Neuronal stem cell (in vitro differentiated cells): ENCODE measurements around the gene LDLRAD3.

ENCODE experiments used
- DNase-seq: peaks from one replicate; pipeline ENCODE4 v3.0.0-alpha.2; 2013; ENCODE audit warnings: low spot score
- H2AFZ ChIP-seq: one replicate; pipeline ENCODE4 v1.6.1; 2013; ENCODE audit warnings: mild to moderate bottlenecking, low read length, inconsistent platforms
- H2AK5ac ChIP-seq: 2 replicates; pipeline ENCODE4 v1.6.1; 2013; ENCODE audit warnings: low read depth, mild to moderate bottlenecking, inconsistent platforms, low read length, moderate library complexity, mixed read lengths
- H2BK120ac ChIP-seq: 2 replicates; pipeline ENCODE4 v1.6.1; 2013; ENCODE audit warnings: low read depth, mild to moderate bottlenecking, inconsistent platforms, low read length, moderate library complexity, mixed read lengths
- H2BK12ac ChIP-seq: one replicate; pipeline ENCODE4 v1.6.1; 2013; ENCODE audit warnings: low read length, inconsistent platforms
- H2BK15ac ChIP-seq: 2 replicates; pipeline ENCODE4 v1.6.1; 2013; ENCODE audit warnings: mild to moderate bottlenecking, low read length, inconsistent platforms, mixed read lengths
- H2BK5ac ChIP-seq: one replicate; pipeline ENCODE4 v1.6.1; 2013; ENCODE audit warnings: inconsistent platforms, mild to moderate bottlenecking, low read length, moderate library complexity
- H3K14ac ChIP-seq: one replicate; pipeline ENCODE4 v1.6.1; 2013; ENCODE audit warnings: low read length, inconsistent platforms
- H3K18ac ChIP-seq: 2 replicates; pipeline ENCODE4 v1.6.1; 2013; ENCODE audit warnings: low read length, inconsistent platforms
- H3K23ac ChIP-seq: 2 replicates; pipeline ENCODE4 v1.6.1; 2013; ENCODE audit warnings: low read depth, mild to moderate bottlenecking, mixed read lengths, low read length, inconsistent platforms; ENCODE audit not compliant: poor library complexity
- H3K27ac ChIP-seq: replicated peaks from 3 replicates; pipeline ENCODE4 v1.5.1; 2013; ENCODE audit warnings: low read length, inconsistent platforms
- H3K27me3 ChIP-seq, 3 experiments: 2 replicates each; pipeline ENCODE4 v1.6.1; 2013; ENCODE audit warnings: low read length in 3 of 3, mild to moderate bottlenecking in 2 of 3, inconsistent platforms in 1 of 3, low read depth in 1 of 3, mixed read lengths in 1 of 3, moderate library complexity in 1 of 3; ENCODE audit not compliant: control insufficient read depth in 3 of 3, insufficient read depth in 3 of 3
- H3K36me3 ChIP-seq, 2 donors: replicated peaks in 1 of 2; 2 replicates each; pipeline ENCODE4 v1.6.1; 2013; ENCODE audit warnings: low read length in 2 of 2; ENCODE audit not compliant: control insufficient read depth in 2 of 2, insufficient read depth in 2 of 2
- H3K4ac ChIP-seq: 2 replicates; pipeline ENCODE4 v1.6.1; 2013; ENCODE audit warnings: inconsistent platforms, mild to moderate bottlenecking, low read length, moderate library complexity
- H3K4me1 ChIP-seq, 2 donors: 1 replicate in 1 of 2; 2 replicates in 1 of 2; pipeline ENCODE4 v1.6.1; 2013; ENCODE audit warnings: low read length in 2 of 2, low read depth in 1 of 2; ENCODE audit not compliant: control insufficient read depth in 2 of 2, insufficient read depth in 1 of 2
- H3K4me2 ChIP-seq: one replicate; pipeline ENCODE4 v1.6.1; 2013; ENCODE audit warnings: mild to moderate bottlenecking, low read length, inconsistent platforms; ENCODE audit not compliant: insufficient read depth, poor library complexity, severe bottlenecking
- H3K4me3 ChIP-seq, 2 donors: 2 replicates each; pipeline ENCODE4 v1.5.1; 2013; ENCODE audit warnings: low read length in 2 of 2, mild to moderate bottlenecking in 2 of 2, inconsistent platforms in 1 of 2, moderate library complexity in 1 of 2
- H3K79me1 ChIP-seq: one replicate; pipeline ENCODE4 v1.6.1; 2013; ENCODE audit warnings: low read depth, mild to moderate bottlenecking, inconsistent platforms, low read length, moderate library complexity
- H3K9ac ChIP-seq: one replicate; pipeline ENCODE4 v1.6.1; 2013; ENCODE audit warnings: mild to moderate bottlenecking, low read depth, low read length, inconsistent platforms; ENCODE audit not compliant: poor library complexity
- H3K9me3 ChIP-seq, 2 donors: replicated peaks in 1 of 2; 2 replicates each; pipeline versions ENCODE3 to v1.6.1; 2013; ENCODE audit warnings: low read length in 2 of 2, mild to moderate bottlenecking in 2 of 2, inconsistent platforms in 1 of 2, low read depth in 1 of 2, mixed read lengths in 1 of 2, moderate library complexity in 1 of 2; ENCODE audit not compliant: control insufficient read depth in 2 of 2, insufficient read depth in 1 of 2
- H4K8ac ChIP-seq: one replicate; pipeline ENCODE4 v1.6.1; 2013; ENCODE audit warnings: low read depth, mild to moderate bottlenecking, inconsistent platforms, low read length, moderate library complexity
- H4K91ac ChIP-seq: one replicate; pipeline ENCODE4 v1.6.1; 2013; ENCODE audit warnings: low read length, low read depth, mild to moderate bottlenecking, inconsistent platforms; ENCODE audit not compliant: poor library complexity
- whole genome bisulfite sequencing, 2 donors: extraction: QIAGEN DNeasy Blood & Tissue Kit; methylation state at CpG; one replicate each; pipeline ENCODE4 v1.1.7; 2013; ENCODE audit warnings: missing lambda C conversion rate in 2 of 2, mixed read lengths in 1 of 2; ENCODE audit not compliant: insufficient read length in 2 of 2, insufficient replicate concordance in 1 of 2; ENCODE audit errors: extremely low coverage in 2 of 2; 5-methylcytosine and 5-hydroxymethylcytosine counted together

LDLRAD3 gene

GRCh38 chr11:35946766-35947165 is 2.9 kb downstream of the LDLRAD3 start:
- H3K14ac ChIP-seq: no peak overlapping the region
- H2AFZ ChIP-seq: no peak overlapping the region
- H2BK12ac ChIP-seq: no peak overlapping the region
- H3K36me3 ChIP-seq: peaks cover 0 to 18% of the 10 kb centered on the region in 2 donors
- no peak for DNase-seq
- no peak overlapping the region for H2BK5ac ChIP-seq
- no peak overlapping the region for H4K91ac ChIP-seq
- H3K18ac ChIP-seq: no peak overlapping the region
- H3K23ac ChIP-seq: no peak overlapping the region
- H4K8ac ChIP-seq: no peak overlapping the region
- H3K4ac ChIP-seq: no peak overlapping the region
- no peak overlapping the region for H3K4me2 ChIP-seq
- H3K27ac ChIP-seq: no peak overlapping the region
- peaks cover 22 to 28% of the 10 kb centered on the region in 2 donors for H3K4me1 ChIP-seq
- peaks cover 0 to 24% of the 10 kb centered on the region in 2 donors for H3K9me3 ChIP-seq
- H2AK5ac ChIP-seq: no peak overlapping the region
- H2BK15ac ChIP-seq: no peak overlapping the region
- peaks cover 8% of the 10 kb centered on the region for H3K79me1 ChIP-seq
- WGBS, 2 donors: no CpG with 5 or more reads among the region's 3 CpGs
- H3K9ac ChIP-seq: no peak overlapping the region
- no peak overlapping the region for H3K4me3 ChIP-seq
- no peak overlapping the region for H2BK120ac ChIP-seq
- no peaks in the 10 kb centered on the region for H3K27me3 ChIP-seq

GRCh38 chr11:35947437-35947836 is 3.6 kb downstream of the LDLRAD3 start:
- Histone ChIP-seq H3K4me1 (peaks cover 22 to 28% of the 10 kb centered on the region in 2 donors), H2AK5ac (no peak overlapping the region), H3K4ac (no peak overlapping the region), H3K9ac (no peak overlapping the region), H2BK5ac (no peak overlapping the region), H3K4me3 (no peak overlapping the region), H3K27ac (no peak overlapping the region), H2AFZ (no peak overlapping the region), H3K36me3 (peaks cover 0 to 18% of the 10 kb centered on the region in 2 donors), H3K23ac (no peak overlapping the region), H2BK15ac (no peak overlapping the region), H3K9me3 (peaks cover 0 to 24% of the 10 kb centered on the region in 2 donors), H3K14ac (no peak overlapping the region), H3K18ac (no peak overlapping the region), H3K27me3 (no peaks in the 10 kb centered on the region), H3K4me2 (no peak overlapping the region), H4K8ac (no peak overlapping the region), H4K91ac (no peak overlapping the region), H2BK12ac (no peak overlapping the region), H2BK120ac (no peak overlapping the region), H3K79me1 (peaks cover 8% of the 10 kb centered on the region)
- no CpG with 5 or more reads among the region's 4 CpGs for WGBS, 2 donors
- DNase-seq: no peak

- H3K23ac ChIP-seq: no peak overlapping the region
- no peak overlapping the region for H4K91ac ChIP-seq
- H4K8ac ChIP-seq: no peak overlapping the region
- H3K9ac ChIP-seq: no peak overlapping the region
- no peak overlapping the region for H3K14ac ChIP-seq
- H2AK5ac ChIP-seq: no peak overlapping the region
- H3K4me2 ChIP-seq: no peak overlapping the region
- H3K18ac ChIP-seq: no peak overlapping the region
- H3K79me1 ChIP-seq: peaks cover 8% of the 10 kb centered on the region
- H3K4me1 ChIP-seq: peaks cover 15 to 28% of the 10 kb centered on the region in 2 donors
- DNase-seq: no peak
- peaks cover 0 to 18% of the 10 kb centered on the region in 2 donors for H3K36me3 ChIP-seq
- H3K4ac ChIP-seq: no peak overlapping the region
- H2BK5ac ChIP-seq: no peak overlapping the region
- no CpG with 5 or more reads among the region's 3 CpGs for WGBS, 2 donors
- H3K4me3 ChIP-seq: no peak overlapping the region
- peaks cover 0 to 24% of the 10 kb centered on the region in 2 donors for H3K9me3 ChIP-seq
- no peak overlapping the region for H2BK15ac ChIP-seq
- no peak overlapping the region for H2BK12ac ChIP-seq
- no peaks in the 10 kb centered on the region for H3K27me3 ChIP-seq
- no peak overlapping the region for H2BK120ac ChIP-seq
- H2AFZ ChIP-seq: no peak overlapping the region
- H3K27ac ChIP-seq: no peak overlapping the region
These were observed 5.4 kb downstream of the LDLRAD3 start for GRCh38 chr11:35949242-35949641.

- no CpG with 5 or more reads among the region's 5 CpGs for WGBS, 2 donors
These were observed 6.2 kb downstream of the LDLRAD3 start for GRCh38 chr11:35950082-35950481.

More at GRCh38 chr11:35950082-35950481, 6.2 kb downstream of the LDLRAD3 start:
- no peak overlapping the region for H2BK12ac ChIP-seq
- no peak overlapping the region for H3K18ac ChIP-seq
- no peak overlapping the region for H2AFZ ChIP-seq
- H3K9me3 ChIP-seq: peaks cover 0 to 30% of the 10 kb centered on the region in 2 donors
- no peak overlapping the region for H2AK5ac ChIP-seq
- H3K4me2 ChIP-seq: no peak overlapping the region
- H3K79me1 ChIP-seq: peaks cover 7% of the 10 kb centered on the region
- no peak overlapping the region for H2BK120ac ChIP-seq
- peaks cover 0 to 18% of the 10 kb centered on the region in 2 donors for H3K36me3 ChIP-seq
- no peak overlapping the region for H4K8ac ChIP-seq
- H3K4ac ChIP-seq: no peak overlapping the region
- no peak overlapping the region for H3K9ac ChIP-seq
- no peak overlapping the region for H2BK15ac ChIP-seq
- DNase-seq: no peak
- H3K4me1 ChIP-seq: peaks cover 12 to 26% of the 10 kb centered on the region in 2 donors
- no peak overlapping the region for H3K14ac ChIP-seq
- H3K4me3 ChIP-seq: no peak overlapping the region
- no peak overlapping the region for H2BK5ac ChIP-seq
- no peaks in the 10 kb centered on the region for H3K27me3 ChIP-seq
- H4K91ac ChIP-seq: no peak overlapping the region
- no peak overlapping the region for H3K23ac ChIP-seq
- H3K27ac ChIP-seq: no peak overlapping the region
